Nephron (organoid): ENCODE results near the gene NAA38.

Source experiments
- H3K27ac Mint-ChIP-seq, 3 experiments: 2 replicates each; pipeline ENCODE4 v1.8.0; 2020; ENCODE audit warnings: mixed read lengths in 3 of 3, mild to moderate bottlenecking in 2 of 3, moderate library complexity in 1 of 3
- H3K27me3 Mint-ChIP-seq: 2 replicates; pipeline ENCODE4 v1.8.0; 2021; ENCODE audit warnings: low read depth, mild to moderate bottlenecking, moderate library complexity, mixed read lengths
- H3K36me3 Mint-ChIP-seq: 2 replicates; pipeline ENCODE4 v1.8.0; 2020; ENCODE audit warnings: low read depth, mixed read lengths
- H3K4me1 Mint-ChIP-seq: 2 replicates; pipeline ENCODE4 v1.8.0; 2020; ENCODE audit warnings: mixed read lengths
- H3K4me3 Mint-ChIP-seq, 3 experiments: 2 replicates each; pipeline ENCODE4 v1.8.0; 2020; ENCODE audit warnings: mild to moderate bottlenecking in 3 of 3, mixed read lengths in 3 of 3, moderate library complexity in 2 of 3
- H3K9me3 Mint-ChIP-seq: 2 replicates; pipeline ENCODE4 v1.8.0; 2020; ENCODE audit warnings: mixed read lengths
- CTCF ChIP-seq, 3 experiments: fragments of 200-600 bp; sonication (generic); IDR thresholded peaks; one replicate each; pipeline ENCODE4 v1.5.0; 2021; ENCODE audit warnings: antibody characterized with exemption in 3 of 3; ENCODE audit not compliant: unreplicated experiment in 3 of 3

Gene NAA38

GRCh38 chr17:7894226-7894625, 36.9 kb upstream of the NAA38 start:
- Mint-ChIP-seq H3K9me3 (no peaks in the 10 kb centered on the region), H3K4me1 (peaks cover 50% of the 10 kb centered on the region), H3K27me3 (no peaks in the 10 kb centered on the region), H3K36me3 (peaks cover 89% of the 10 kb centered on the region), H3K27ac (peak overlapping the region in 2 of 3 experiments; percentile 17 to 63), H3K4me3 (peak overlapping the region in 1 of 3 experiments; percentile 7)
- TF ChIP-seq CTCF (IDR thresholded peaks at IDR 0.05; ENCODE audit: unreplicated experiment in 3 of 3): no peak

- no peak for TF ChIP-seq CTCF (IDR thresholded peaks at IDR 0.05; ENCODE audit: unreplicated experiment in 3 of 3)
- Mint-ChIP-seq H3K4me3 (peak overlapping the region in 1 of 3 experiments; percentile 34), H3K4me1 (peaks cover 50% of the 10 kb centered on the region), H3K36me3 (peaks cover 81% of the 10 kb centered on the region), H3K27ac (peak overlapping the region; percentile 43 to 76 (median 63)), H3K9me3 (no peaks in the 10 kb centered on the region), H3K27me3 (no peaks in the 10 kb centered on the region)
These were observed 36.0 kb upstream of the NAA38 start for GRCh38 chr17:7893187-7893880.

- Mint-ChIP-seq H3K27me3 (no peaks in the 10 kb centered on the region), H3K9me3 (no peaks in the 10 kb centered on the region), H3K4me1 (peaks cover 21% of the 10 kb centered on the region), H3K27ac (no peak overlapping the region), H3K36me3 (peaks cover 43% of the 10 kb centered on the region), H3K4me3 (no peak overlapping the region)
- peak; percentile 17 to 50 (median 43) for TF ChIP-seq CTCF (IDR thresholded peaks at IDR 0.05; ENCODE audit: unreplicated experiment in 3 of 3)
These were observed 32.0 kb upstream of the NAA38 start for GRCh38 chr17:7889166-7889955.

- Mint-ChIP-seq H3K27ac (no peak within 1 kb of the TSS), H3K4me1 (peaks cover 12% of the 10 kb centered on the region), H3K9me3 (no peaks in the 10 kb centered on the region), H3K4me3 (no peak within 1 kb of the TSS), H3K36me3 (peaks cover 33% of the 10 kb centered on the region), H3K27me3 (no peaks in the 10 kb centered on the region)
- TF ChIP-seq CTCF (IDR thresholded peaks at IDR 0.05; ENCODE audit: unreplicated experiment in 3 of 3): no peak
These were observed 31.0 kb upstream of the NAA38 start, which contains the start of gene CHD3 for GRCh38 chr17:7888184-7888920. TSS of gene CHD3 (plus strand) at chr17:7888789. CDS start at chr17:7889001, 212 bp downstream.

GRCh38 chr17:7887482-7888183, 30.3 kb upstream of the NAA38 start:
- H3K27me3 Mint-ChIP-seq: no peaks in the 10 kb centered on the region
- H3K27ac Mint-ChIP-seq: no peak overlapping the region
- TF ChIP-seq CTCF (IDR thresholded peaks at IDR 0.05; ENCODE audit: unreplicated experiment in 3 of 3): no peak
- H3K4me3 Mint-ChIP-seq: no peak overlapping the region
- peaks cover 29% of the 10 kb centered on the region for H3K36me3 Mint-ChIP-seq
- no peaks in the 10 kb centered on the region for H3K9me3 Mint-ChIP-seq
- peaks cover 6% of the 10 kb centered on the region for H3K4me1 Mint-ChIP-seq
